Activated CD4-positive, alpha-beta T cell treated with anti-CD3 and anti-CD28 coated beads, Interleukin-2, amount 50 U/mL, for 16 hours (primary cell): ENCODE data around the gene INTS1.

ENCODE experiments used
- DNase-seq: peaks from one replicate; pipeline ENCODE4 v3.0.0-alpha.2; 2020

INTS1 gene

GRCh38 chr7:1502845-1503244 is 1.3 kb downstream of the INTS1 start:
- DNase-seq: no peak

- DNase-seq: no peak
Measured at GRCh38 chr7:1501487-1502270, 2.5 kb downstream of the INTS1 start.

- no peak for DNase-seq
Measured at GRCh38 chr7:1500064-1500807, 4.0 kb downstream of the INTS1 start.

- no peak for DNase-seq
Measured at GRCh38 chr7:1499367-1500029, 4.7 kb downstream of the INTS1 start.

- no peak for DNase-seq
Measured at GRCh38 chr7:1498370-1499305, 5.6 kb downstream of the INTS1 start.

DNA sequence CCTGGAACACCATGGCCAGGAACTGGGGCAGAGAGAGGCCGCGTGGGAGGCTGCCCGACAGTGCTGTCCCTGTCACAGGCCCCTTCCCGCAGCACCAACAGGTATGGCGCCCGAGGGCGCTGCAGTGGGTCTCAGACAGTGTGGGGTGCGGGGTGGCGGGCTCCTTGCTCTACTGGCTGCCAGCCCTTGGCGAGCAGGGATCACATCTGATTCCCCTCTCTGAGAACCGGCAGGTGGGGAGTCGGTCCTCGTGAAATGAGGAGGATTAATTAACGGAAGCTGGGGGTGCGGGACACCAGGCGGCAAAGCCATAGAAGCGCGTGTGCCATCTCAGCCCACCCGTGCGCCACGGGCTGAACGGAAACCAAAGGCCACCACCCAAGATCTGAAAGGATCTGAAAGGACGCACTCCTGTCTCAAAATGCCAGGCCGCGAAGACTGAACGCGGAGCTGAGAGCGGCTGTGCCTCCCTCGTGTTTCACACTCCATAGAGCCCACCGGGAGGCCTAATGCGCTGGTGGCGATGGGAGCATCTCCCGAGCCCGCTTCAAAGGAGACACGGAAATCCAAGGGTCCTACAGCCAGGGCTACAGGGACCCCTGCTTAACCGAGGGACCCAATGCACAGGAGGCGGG is 6.8 kb downstream of the INTS1 start:
- DNase-seq: no peak

DNA sequence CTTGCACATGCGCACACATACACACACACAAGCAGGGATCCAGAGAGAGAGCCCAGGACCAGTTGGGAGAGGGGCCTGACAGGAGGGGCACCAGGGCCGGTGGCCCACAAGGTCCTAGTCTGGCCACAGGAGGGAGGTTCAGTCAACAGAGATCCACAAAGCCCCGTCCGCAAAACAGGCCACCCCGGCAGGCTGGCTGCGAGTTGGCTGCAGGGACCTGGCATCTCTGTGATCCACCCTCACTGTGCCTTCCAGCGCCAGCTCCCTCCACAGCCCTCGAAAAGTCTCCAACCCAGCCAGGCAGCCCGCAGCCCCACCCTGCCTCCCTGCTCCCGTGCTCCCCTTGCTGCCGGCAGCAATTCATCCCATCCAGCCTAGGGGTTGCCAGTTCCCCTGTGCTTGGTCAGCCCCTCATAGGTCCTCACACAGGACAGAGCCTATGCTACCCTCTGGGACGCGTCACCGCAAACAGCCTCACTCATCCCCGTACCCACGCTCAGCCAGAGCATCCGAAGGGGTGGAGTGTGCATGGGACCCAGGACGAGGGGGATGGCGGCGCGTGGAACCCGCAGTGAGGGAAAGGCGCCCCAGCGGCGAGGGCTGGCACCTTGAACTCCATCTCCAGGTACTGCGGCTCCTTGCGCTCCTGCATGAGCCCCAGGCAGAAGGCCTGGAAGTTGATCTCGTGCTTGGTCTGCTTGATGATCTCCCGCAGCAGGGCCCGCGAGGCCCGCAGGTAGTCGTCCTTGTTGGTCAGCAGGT is 7.5 kb downstream of the INTS1 start:
- DNase-seq: no peak

DNA sequence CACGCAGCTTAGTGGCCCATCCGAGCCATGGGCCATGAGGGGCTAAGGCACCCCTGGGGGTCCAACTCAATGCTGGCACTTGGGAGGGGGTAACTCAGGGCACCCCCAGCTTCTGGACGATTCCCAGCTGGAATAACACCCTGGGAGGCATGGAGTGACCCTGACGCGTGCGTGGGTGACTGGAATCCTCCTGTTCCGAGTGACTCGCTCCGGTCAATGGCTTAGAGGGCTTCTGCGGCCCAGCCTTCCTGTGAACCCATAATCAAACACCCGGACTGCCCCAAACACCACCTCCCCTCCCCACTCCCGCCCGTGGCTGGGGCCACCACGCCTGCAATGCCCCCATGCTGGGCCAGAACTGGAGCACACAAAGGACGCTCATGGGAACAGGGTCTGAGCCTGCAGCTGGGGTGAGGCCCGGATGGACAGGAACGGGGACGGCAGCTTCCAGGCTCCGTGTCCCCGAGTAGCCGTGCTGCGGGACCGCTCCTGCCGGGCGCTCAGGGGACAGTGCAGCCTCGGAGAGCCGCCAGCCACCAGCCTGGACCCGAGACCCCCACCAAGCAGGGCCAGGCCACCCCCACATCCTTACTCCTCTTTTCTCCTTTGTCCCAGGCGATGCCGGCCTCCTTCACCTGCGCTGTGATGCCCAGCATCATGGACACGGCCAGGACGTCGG is 8.5 kb downstream of the INTS1 start:
- no peak for DNase-seq

DNA sequence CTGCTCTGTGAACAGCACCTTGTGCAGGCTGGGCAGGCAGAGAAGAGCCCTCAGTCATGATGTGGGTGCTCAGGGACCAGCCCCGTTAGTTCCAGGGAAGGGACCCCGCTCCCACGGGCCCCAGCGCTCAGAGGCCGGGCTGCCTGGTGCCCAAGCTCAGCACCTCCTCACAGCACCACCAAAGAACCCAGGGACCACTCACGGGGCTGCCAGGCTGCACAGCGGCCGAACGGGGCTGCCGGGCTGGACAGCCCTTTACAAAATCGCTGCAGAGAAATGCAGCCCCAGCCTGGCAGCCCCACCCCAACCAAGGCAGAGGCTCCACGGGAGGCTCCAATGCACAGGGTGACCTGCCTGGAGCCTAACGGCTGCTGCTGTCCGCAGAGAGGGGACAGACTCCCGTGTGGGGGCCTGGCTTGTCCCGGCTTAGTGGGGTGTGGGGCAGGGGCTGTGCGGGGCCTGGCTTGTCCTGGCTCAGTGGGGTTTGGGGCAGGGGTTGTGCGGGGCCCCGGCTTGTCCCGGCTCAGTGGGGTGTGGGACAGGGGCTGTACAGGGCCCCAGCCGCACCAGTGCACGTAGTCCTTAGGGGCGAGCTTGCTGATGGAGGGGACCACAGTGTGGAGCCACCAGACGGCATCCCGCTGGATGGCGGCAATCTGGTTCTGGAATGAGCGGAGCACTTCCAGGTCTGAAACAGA is 9.2 kb downstream of the INTS1 start:
- no peak for DNase-seq

- DNase-seq: no peak
Measured at GRCh38 chr7:1494447-1494846, 9.7 kb downstream of the INTS1 start.

- no peak for DNase-seq
Measured at GRCh38 chr7:1493571-1493970, 10.6 kb downstream of the INTS1 start.

GRCh38 chr7:1493129-1493528 is 11.1 kb downstream of the INTS1 start:
- no peak for DNase-seq

DNA sequence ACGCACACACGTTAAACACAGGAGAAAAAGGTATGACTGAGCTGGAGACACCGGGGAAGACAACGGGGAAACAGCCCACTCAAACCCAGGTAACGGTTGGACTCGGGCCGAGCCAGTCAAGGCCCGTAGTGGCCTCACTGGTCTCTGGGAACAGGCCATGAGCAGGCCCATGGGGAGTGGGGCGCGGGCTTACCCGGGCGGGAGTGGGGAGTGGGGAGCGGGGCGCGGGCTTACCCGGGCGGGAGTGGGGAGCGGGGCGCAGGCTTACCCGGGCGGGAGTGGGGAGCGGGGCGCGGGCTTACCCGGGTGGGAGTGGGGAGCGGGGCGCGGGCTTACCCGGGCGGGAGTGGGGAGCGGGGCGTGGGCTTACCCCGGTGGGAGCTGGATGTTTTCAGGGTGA is 11.5 kb downstream of the INTS1 start:
- no peak for DNase-seq

DNA sequence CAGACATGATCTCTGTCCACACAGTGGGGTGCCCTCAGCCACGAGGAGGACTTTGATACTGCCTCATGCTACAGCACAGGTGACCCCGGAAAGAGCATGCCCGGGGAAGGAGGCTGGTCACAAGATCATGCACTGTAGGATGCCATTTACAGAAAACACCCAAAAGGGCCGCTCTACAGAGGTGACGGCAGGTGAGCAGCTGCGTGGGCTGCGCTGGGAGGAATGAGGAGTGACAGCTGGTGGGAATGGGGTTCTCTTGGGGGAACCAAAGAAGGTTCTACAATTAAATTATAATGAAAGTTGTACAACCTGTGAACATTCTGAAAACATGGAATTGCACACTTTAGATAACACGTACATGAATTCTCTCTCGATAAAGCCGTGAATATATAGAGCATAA is 12.0 kb downstream of the INTS1 start:
- no peak for DNase-seq

DNA sequence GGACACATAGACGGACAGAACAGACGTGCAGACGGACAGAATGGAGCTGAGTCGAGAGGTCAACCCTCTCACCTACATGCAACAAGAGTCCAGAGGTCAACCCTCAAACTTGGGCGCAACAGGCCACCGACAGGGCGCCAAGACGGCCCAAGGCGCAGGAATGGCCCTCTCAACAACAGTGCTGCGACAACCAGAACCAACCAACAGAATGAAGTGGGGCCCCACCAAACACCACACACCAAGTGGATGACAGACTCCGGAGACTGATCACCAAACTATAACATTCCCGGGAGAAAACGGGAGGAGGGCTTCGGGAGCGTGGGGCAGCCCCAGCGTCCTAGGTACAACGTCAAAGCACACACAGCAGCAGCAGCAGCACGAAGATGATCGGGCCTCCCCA is 13.4 kb downstream of the INTS1 start:
- no peak for DNase-seq

GRCh38 chr7:1489336-1489735 is 14.9 kb downstream of the INTS1 start:
- DNase-seq: no peak

GRCh38 chr7:1488016-1488415 is 16.2 kb downstream of the INTS1 start:
- no peak for DNase-seq

DNA sequence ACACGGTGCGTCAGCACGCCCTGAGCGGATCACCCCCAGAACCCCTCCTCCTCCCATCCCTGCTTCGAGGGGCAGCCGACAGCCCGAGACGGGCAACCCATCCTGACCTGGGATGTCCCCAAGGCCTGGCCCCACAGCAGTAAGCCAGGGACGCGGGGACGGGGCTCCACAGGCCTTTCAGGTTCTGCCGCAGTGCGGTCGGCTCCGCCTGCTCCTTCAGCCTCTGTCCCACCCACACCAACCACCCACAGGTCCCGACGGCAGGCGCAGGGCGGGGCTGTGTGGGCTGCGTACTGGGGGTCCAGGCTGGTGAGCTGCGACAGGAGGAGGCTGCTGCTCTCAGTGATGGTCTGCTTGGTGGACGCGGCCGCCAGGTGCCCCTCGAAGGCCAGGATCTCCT is 16.7 kb downstream of the INTS1 start:
- DNase-seq: no peak

- DNase-seq: no peak
Measured at GRCh38 chr7:1486571-1486970, 17.6 kb downstream of the INTS1 start.

DNA sequence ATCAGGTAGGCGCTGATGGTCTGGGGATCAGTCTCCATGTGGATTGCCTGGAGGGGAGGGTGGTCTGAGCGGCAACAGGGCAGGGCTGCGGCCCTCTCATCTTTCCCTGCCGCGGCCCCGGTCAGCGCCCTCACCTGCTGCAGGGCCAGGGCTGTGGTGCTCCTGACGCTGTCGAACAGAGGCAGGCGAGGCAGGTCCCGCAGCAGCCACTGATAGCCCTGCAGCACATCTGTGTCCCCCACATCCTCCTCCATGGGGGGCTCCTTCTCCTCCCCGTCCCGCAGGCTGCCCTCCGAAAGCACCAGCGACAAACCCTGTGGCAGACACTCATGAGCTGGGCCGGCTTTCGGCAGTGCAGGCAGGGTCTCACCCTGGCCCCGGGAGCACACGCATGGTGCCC is 19.0 kb downstream of the INTS1 start:
- no peak for DNase-seq
